ENCODE results near the gene GSTK1. TPM values are rescaled to one million over a fixed set of nuclear protein-coding genes. Genes with fewer than 3 reads are reported as not detected.

GSTK1 gene
- polyA plus RNA-seq, 3 donors = 182 to 219 (median 191) TPM

DNA sequence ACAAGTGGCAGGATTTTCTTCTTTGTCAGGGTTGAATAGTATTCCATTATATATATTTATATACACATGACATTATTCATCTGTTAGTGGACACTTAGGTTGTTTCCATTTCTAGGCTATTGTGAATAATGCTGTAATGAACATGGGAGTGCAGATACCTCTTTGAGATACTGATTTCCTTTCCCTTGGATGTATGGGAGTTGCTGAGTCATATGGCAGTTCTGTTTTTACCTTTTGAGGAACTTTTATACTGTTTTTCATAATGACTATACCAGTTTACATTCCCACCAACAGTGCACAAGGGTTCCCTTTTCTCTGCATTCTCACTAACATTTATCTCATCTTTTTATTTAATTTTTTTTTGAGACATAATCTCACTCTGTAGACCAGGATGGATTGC lies 50.9 kb downstream of the GSTK1 start:
- DNase-seq (ENCODE audit: extremely low read depth in 1 of 11, low read depth in 9 of 11, low spot score in 4 of 11) = no peak

DNA sequence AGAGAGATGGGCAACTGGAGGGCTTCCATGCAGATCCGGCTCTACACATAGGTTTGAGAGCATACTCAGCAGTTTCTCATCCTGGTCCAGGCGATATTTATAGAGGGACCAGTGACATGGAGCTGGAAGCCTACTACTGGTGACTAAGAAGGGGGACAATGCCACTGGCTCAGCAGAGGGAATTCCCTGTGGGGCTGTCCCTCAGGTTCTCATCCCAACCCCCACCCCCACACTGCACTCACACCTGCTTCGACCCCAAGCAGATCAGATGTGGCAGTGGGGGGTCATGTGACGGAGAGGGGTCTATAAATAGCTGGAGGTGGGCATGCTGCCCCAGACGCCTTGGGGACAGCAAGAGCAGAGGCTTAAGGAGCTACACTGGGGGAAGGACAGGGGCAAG lies 52.5 kb downstream of the GSTK1 start, which contains the start of gene CLCN1:
Gene CLCN1 (plus strand): TSS at position 336 of the 400 bp plus-strand sequence. CDS start 102 bp downstream, outside the sequence.
- DNase-seq (ENCODE audit: extremely low read depth in 1 of 11, low read depth in 9 of 11, low spot score in 4 of 11) = no peak

DNA sequence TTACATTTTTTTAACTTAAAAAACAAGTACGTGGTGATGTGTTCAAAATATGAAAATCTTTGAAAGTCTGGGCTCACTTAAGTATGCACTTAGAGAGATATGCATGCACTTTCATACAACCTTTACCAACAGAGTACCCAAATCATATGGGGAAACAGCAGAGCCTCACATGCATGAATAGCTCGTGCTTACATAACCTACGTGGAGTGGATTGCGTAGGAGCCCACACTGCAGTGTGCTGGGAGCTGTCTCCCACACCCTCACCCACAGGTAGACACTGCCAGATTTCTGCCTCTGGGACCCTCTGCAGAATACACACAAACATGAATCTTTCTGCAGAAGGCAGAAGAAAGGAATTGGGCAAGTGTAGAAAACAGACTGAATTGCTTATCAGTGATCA lies 53.3 kb downstream of the GSTK1 start:
- no peak for DNase-seq (ENCODE audit: extremely low read depth in 1 of 11, low read depth in 9 of 11, low spot score in 4 of 11)

DNA sequence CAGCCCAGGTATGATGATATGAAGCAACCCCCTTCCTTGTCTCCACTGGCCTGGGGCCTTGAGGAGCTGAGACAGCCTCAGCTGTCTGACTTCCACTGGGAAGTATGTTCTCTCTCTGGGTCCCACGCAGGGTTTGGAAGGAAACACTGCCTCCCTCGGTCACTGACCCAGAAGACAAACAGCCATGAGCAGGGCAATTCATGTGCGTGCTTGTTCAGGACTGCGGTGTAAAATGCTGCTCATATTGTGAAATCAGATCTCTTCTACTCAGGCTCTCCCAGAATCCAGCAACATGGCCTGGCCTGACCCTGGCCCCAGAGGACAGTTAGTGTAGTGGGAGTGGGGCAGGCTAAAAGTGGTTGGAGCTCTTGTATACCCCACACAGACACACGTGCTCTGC lies 55.4 kb downstream of the GSTK1 start:
- DNase-seq (ENCODE audit: extremely low read depth in 1 of 11, low read depth in 9 of 11, low spot score in 4 of 11) = no peak

Other genes starting within 250 kb of the GSTK1 start
- gene OR9A2, start 236.3 kb upstream of the GSTK1 start, polyA plus RNA-seq (ENCODE audit: insufficient read length in 3 of 3) = not detected
- gene OR6V1, start 211.1 kb upstream of the GSTK1 start, polyA plus RNA-seq (ENCODE audit: insufficient read length in 3 of 3) = not detected
- gene PIP, start 131.4 kb upstream of the GSTK1 start, polyA plus RNA-seq (ENCODE audit: insufficient read length in 3 of 3) = not detected
- gene TAS2R39, start 80.0 kb upstream of the GSTK1 start, polyA plus RNA-seq (ENCODE audit: insufficient read length in 3 of 3) = not detected
- gene TAS2R40, start 41.4 kb upstream of the GSTK1 start, polyA plus RNA-seq (ENCODE audit: insufficient read length in 3 of 3) = not detected
- 10 to 100 TPM; 48.7 to 58.1 (median 55.9) TPM for gene TMEM139, start 21.5 kb downstream of the GSTK1 start, polyA plus RNA-seq (ENCODE audit: insufficient read length in 3 of 3)
- 10 to 100 TPM; 47.5 to 58.4 (median 53.1) TPM for gene CASP2, start 24.9 kb downstream of the GSTK1 start, polyA plus RNA-seq (ENCODE audit: insufficient read length in 3 of 3)
- gene CLCN1, start 52.7 kb downstream of the GSTK1 start, polyA plus RNA-seq (ENCODE audit: insufficient read length in 3 of 3) = under 1 TPM; 0.15 to 0.23 (median 0.20) TPM
- 1 to 10 TPM; 2.6 to 2.7 (median 2.6) TPM for gene FAM131B, start 99.3 kb downstream of the GSTK1 start, polyA plus RNA-seq (ENCODE audit: insufficient read length in 3 of 3)
- 10 to 100 TPM; 70.1 to 96.0 (median 92.8) TPM for gene ZYX, start 117.9 kb downstream of the GSTK1 start, polyA plus RNA-seq (ENCODE audit: insufficient read length in 3 of 3)
- 10 to 100 TPM; 18.3 to 19.6 (median 18.9) TPM for gene EPHA1, start 145.4 kb downstream of the GSTK1 start, polyA plus RNA-seq (ENCODE audit: insufficient read length in 3 of 3)
- not detected for gene TAS2R60, start 180.0 kb downstream of the GSTK1 start, polyA plus RNA-seq (ENCODE audit: insufficient read length in 3 of 3)
- gene TAS2R41, start 214.4 kb downstream of the GSTK1 start, polyA plus RNA-seq (ENCODE audit: insufficient read length in 3 of 3) = not detected

All from renal cortex interstitium (tissue), 11 donors.